ENCODE data around the gene BBS5. TPM values are rescaled to one million over a fixed set of nuclear protein-coding genes. Genes with fewer than 3 reads are reported as not detected.

The BBS5 gene
- polyA plus RNA-seq, 1 donor (not counting 4 experiments of a cell fraction or from before 2014, with no cell fraction given), result 2.4 TPM

DNA sequence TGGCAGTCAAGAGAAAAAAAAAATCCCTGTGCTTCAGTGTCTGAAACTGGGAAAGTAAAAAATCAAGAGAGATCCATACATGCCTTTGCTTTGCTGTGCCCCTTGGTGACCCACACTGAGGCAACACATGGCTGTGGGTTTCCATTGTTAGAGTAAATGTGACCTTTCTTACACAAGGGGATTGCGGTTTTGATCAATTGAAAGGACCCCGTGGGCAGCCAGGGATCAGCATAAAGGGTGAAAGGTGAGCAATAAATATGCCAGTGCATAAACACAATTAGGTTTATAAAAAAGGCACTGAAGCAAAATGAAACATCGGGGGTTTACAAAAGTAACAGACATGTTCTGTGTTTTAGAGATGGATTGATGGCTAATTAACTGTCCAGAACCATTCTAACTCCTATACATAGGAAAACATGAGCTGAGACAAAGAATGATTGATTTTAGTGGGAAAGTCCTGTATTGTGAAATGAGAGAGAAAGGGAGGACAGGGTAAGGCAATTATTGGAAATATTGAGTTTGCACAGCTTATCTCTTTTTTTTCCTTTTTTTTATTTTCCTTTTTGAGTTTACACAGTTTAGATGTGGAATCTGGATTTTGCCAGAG lies 40.7 kb upstream of the BBS5 start:
- FAIRE-seq (no peak), DNase-seq (ENCODE audit: low read depth, low spot score) (no peak)
- Histone ChIP-seq H3K36me3 (ENCODE audit: control insufficient read depth in 2 of 2, extremely low read depth in 1 of 2, insufficient read depth in 2 of 2, low read length in 2 of 2) (no peaks in the 10 kb centered on the region), H3K9me3 (ENCODE audit: control insufficient read depth, low read depth, low read length) (no peaks in the 10 kb centered on the region), H3K4me1 (ENCODE audit: control insufficient read depth, extremely low read depth, insufficient read depth, low read length) (no peaks in the 10 kb centered on the region), H3K9ac (ENCODE audit: control insufficient read depth, extremely low read depth, insufficient read depth, low read length) (no peak overlapping the region), H2AFZ (ENCODE audit: control insufficient read depth, low read length) (no peak overlapping the region), H3K4me3 (ENCODE audit: control insufficient read depth in 2 of 3, extremely low read depth in 1 of 3, insufficient read depth in 2 of 3, low read depth in 1 of 3, low read length in 3 of 3) (no peak overlapping the region), H3K27me3 (ENCODE audit: control insufficient read depth, extremely low read depth, insufficient read depth, low read length) (peaks cover 15% of the 10 kb centered on the region), H3K4me2 (ENCODE audit: control insufficient read depth, extremely low read depth, insufficient read depth, low read depth, low read length) (no peak overlapping the region), H3K27ac (ENCODE audit: control insufficient read depth, insufficient read depth, low read length) (no peak overlapping the region), H3K9me1 (ENCODE audit: control insufficient read depth, extremely low read depth, insufficient read depth, low read length) (no peaks in the 10 kb centered on the region), H3K79me2 (ENCODE audit: control insufficient read depth, insufficient read depth, low read length) (no peaks in the 10 kb centered on the region), H4K20me1 (ENCODE audit: control insufficient read depth, extremely low read depth, insufficient read depth, low read length) (no peaks in the 10 kb centered on the region)
- dilution Hi-C loops (cut with MboI; ENCODE audit: extremely low pct_ligation_motif_present, low sequenced_read_pairs), result no loop called here
- TF ChIP-seq, protein P1, sequence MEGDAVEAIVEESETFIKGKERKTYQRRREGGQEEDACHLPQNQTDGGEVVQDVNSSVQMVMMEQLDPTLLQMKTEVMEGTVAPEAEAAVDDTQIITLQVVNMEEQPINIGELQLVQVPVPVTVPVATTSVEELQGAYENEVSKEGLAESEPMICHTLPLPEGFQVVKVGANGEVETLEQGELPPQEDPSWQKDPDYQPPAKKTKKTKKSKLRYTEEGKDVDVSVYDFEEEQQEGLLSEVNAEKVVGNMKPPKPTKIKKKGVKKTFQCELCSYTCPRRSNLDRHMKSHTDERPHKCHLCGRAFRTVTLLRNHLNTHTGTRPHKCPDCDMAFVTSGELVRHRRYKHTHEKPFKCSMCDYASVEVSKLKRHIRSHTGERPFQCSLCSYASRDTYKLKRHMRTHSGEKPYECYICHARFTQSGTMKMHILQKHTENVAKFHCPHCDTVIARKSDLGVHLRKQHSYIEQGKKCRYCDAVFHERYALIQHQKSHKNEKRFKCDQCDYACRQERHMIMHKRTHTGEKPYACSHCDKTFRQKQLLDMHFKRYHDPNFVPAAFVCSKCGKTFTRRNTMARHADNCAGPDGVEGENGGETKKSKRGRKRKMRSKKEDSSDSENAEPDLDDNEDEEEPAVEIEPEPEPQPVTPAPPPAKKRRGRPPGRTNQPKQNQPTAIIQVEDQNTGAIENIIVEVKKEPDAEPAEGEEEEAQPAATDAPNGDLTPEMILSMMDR (optimal IDR thresholded peaks at IDR 0.05 in 1 of 3, IDR thresholded peaks at IDR 0.05 in 1 of 3, conservative IDR thresholded peaks at IDR 0.05 in 1 of 3; ENCODE audit: extremely low read depth in 1 of 3, insufficient read depth in 2 of 3, low read length in 3 of 3), result no peak
- no peak for TF ChIP-seq EZH2 (IDR thresholded peaks at IDR 0.05; ENCODE audit: low read length)

DNA sequence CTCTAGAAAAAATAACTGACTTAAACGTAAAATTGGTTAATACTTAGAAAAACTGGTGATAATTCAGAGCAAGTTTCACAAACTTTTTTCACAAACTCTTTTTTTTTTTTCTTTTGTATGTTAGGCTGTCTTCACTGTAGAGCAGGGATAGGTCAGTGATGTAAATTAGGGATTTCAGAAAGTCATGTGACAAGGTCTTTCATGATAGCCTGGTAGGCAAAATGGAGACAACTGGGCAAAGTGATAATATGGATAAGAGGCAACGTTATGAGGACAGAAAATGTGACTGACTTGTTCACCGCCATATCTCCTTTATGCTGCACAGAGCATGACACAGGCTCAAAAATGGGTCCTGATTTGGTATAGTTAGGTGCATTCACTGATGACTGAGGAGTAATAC lies 39.4 kb upstream of the BBS5 start:
- TF ChIP-seq, protein P1 (optimal IDR thresholded peaks at IDR 0.05 in 1 of 3, IDR thresholded peaks at IDR 0.05 in 1 of 3, conservative IDR thresholded peaks at IDR 0.05 in 1 of 3; ENCODE audit: extremely low read depth in 1 of 3, insufficient read depth in 2 of 3, low read length in 3 of 3), result no peak
- Histone ChIP-seq H3K9me1 (ENCODE audit: control insufficient read depth, extremely low read depth, insufficient read depth, low read length) (no peaks in the 10 kb centered on the region), H3K79me2 (ENCODE audit: control insufficient read depth, insufficient read depth, low read length) (no peaks in the 10 kb centered on the region), H2AFZ (ENCODE audit: control insufficient read depth, low read length) (no peak overlapping the region), H3K27me3 (ENCODE audit: control insufficient read depth, extremely low read depth, insufficient read depth, low read length) (peaks cover 15% of the 10 kb centered on the region), H3K4me3 (ENCODE audit: control insufficient read depth in 2 of 3, extremely low read depth in 1 of 3, insufficient read depth in 2 of 3, low read depth in 1 of 3, low read length in 3 of 3) (no peak overlapping the region), H3K36me3 (ENCODE audit: control insufficient read depth in 2 of 2, extremely low read depth in 1 of 2, insufficient read depth in 2 of 2, low read length in 2 of 2) (no peaks in the 10 kb centered on the region), H3K9me3 (ENCODE audit: control insufficient read depth, low read depth, low read length) (no peaks in the 10 kb centered on the region), H3K4me2 (ENCODE audit: control insufficient read depth, extremely low read depth, insufficient read depth, low read depth, low read length) (no peak overlapping the region), H3K27ac (ENCODE audit: control insufficient read depth, insufficient read depth, low read length) (no peak overlapping the region), H4K20me1 (ENCODE audit: control insufficient read depth, extremely low read depth, insufficient read depth, low read length) (no peaks in the 10 kb centered on the region), H3K4me1 (ENCODE audit: control insufficient read depth, extremely low read depth, insufficient read depth, low read length) (no peaks in the 10 kb centered on the region), H3K9ac (ENCODE audit: control insufficient read depth, extremely low read depth, insufficient read depth, low read length) (no peak overlapping the region)
- DNase-seq (ENCODE audit: low read depth, low spot score), result no peak
- FAIRE-seq, result no peak
- dilution Hi-C loops (cut with MboI; ENCODE audit: extremely low pct_ligation_motif_present, low sequenced_read_pairs), result no loop called here

All from keratinocyte (primary cell).